HG03097 (cell line): ENCODE measurements around the gene TIGD3.
A peak's percentile ranks its signal among the peaks of the same experiment; 100 is the strongest.

Experiments
- ATAC-seq: cut with Tn5 transposase; IDR thresholded peaks from one replicate; pipeline ENCODE4 v1.9.1; 2021; ENCODE audit not compliant: unreplicated experiment, low FRiP score

TIGD3 gene, protein sequence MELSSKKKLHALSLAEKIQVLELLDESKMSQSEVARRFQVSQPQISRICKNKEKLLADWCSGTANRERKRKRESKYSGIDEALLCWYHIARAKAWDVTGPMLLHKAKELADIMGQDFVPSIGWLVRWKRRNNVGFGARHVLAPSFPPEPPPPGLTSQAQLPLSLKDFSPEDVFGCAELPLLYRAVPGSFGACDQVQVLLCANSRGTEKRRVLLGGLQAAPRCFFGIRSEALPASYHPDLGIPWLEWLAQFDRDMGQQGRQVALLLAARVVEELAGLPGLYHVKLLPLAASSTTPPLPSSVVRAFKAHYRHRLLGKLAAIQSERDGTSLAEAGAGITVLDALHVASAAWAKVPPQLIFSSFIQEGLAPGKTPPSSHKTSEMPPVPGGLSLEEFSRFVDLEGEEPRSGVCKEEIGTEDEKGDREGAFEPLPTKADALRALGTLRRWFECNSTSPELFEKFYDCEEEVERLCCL

DNA sequence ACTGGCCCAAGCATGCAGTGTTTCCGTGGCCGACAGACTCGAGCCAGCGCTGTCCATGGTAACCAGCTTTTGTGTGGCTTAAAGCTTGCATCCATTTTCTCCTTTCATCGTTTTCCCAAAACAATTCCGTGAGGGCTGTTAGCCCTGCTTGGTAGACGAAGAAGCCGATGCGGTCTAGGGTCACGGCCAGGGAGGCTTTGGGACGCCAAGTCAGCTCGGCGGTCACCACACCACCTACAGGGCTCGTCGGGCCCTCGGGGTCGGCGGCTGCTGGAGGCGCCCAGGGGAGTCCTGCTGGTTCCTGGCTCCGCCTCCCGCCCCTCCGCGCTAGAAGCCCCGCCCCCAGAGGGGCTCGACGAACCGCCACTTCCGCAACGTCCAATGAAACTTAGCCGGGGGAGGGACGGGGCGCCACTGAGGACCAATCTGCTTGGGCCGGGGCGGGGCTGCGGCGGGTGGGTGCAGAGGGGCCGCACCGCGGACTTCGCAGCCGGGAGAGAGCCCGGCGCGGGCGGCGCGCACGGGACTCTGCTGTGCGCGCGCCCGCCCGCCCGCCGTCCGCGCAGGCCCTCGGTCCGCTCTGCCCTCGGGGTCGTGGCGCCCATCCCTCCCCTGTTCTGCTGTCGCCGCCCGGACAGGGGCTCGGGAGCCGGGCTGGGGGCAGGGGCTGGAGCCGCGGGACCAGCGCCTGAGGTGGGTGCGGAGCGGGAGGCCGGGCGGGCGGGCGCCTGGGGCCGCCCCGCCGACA, at the start of gene TIGD3:
Gene TIGD3, plus strand, starts transcription at position 487 of the 748 bp plus-strand sequence. CDS start 1,058 bp downstream, outside the sequence.
- peak; percentile 55 for ATAC-seq

DNA sequence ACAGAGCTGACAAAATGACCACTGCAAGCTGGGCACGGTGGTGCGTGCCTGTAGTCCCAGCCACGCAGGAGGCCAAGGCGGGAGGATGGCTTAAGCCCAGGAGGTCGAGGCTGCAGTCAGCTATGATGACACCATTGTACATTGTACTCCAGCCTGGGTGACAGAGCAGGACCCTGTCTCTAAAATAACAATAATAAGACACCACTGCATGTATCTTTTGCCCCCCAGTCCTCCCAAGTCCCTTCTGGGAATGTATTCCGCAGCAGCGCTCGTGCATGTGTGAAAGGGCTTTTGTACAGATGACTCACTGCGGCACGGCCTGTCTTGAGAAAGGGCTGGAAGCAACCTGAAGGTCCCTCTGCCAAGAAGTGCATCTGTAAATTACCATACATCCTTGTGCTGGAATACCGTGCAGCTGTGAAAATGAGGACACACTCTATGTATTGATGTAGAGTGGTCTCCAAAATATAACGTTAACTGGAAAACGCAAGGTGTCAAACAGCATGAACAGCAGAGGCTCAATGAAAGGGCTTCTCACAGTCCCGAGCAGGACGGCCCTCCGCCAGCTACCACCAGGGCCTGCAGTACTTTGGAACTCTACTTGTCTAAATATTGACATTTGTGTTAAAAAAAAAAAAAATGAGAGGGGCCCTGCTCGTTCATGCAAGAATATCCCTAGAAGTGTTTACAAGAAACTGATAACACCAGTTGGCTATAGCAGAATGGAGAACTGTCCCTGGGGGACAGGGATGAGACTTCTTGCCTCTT, 48.9 kb upstream of the TIGD3 start:
- ATAC-seq: no peak

DNA sequence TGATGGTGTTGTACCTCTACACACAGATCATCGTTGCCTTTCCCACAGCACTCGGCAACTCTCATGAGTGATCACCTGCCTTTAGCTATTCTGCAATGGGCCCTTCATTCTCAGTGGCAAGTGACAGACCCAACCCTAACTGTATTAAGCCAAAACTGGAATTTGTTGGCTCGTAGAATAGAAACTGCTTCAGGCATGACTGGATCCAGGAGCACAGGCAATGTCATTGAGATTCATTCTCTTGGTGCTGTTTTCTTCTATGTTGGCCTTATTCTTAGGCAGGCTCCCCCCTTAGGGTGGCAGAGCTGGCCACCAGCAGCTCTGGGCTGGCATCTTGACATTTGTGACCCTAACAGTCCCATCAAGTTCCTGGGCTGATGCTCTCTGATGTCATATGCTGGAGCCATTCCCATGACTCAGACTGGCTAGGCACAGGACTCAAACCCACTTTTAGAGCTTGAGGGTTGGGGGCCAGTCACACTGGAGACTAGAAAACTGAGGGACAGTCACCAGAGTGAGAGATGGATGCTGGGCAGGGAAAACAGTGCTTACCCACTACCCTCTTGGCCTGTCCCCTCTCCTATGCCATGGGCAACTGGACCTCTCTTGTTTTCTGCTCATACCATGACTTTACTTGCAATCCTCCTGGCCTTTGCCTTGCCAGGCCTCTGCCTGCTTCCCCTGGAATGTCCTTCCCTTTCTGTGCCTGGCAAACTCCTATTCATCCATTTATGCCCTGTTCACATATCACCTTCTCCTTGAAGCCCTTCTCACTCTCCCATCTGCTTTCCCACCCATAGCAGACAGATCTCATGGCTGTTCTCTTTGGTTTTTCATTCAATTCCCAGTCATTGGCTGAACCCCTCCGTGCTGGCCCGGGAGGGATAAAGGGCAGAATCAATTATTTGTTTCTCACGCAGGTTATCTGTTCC, 47.0 kb upstream of the TIGD3 start:
- ATAC-seq: no peak

DNA sequence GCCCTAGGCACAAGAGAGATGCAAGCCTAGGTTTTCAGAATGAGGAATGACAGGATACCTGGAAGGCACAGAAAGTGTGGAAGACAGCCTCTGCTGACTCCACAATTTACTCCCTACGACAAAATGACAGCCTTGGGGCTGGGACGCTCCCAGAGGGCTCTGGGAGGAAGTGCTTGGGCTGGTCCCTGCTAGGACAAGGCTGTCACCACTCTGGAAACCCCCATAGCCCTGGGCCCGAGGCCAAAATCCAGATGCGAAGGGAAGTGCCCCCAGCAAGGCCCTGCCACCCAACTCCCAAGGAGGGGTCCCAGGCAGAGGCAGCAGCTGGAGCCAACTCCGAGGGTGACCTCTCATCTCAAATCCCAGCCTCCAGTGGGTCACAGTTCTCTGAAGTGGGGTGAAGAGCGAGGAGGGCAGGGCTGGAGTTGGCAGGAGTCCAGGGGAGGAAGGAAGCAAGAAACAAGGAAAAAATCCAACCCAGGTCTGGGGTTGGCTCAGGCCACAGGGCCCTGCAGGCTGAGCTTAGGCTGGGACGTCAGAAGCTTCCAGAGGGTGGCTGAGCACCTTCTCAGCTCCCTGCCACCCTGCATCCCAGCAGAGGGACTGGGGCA, 46.2 kb upstream of the TIGD3 start:
- ATAC-seq: no peak

DNA sequence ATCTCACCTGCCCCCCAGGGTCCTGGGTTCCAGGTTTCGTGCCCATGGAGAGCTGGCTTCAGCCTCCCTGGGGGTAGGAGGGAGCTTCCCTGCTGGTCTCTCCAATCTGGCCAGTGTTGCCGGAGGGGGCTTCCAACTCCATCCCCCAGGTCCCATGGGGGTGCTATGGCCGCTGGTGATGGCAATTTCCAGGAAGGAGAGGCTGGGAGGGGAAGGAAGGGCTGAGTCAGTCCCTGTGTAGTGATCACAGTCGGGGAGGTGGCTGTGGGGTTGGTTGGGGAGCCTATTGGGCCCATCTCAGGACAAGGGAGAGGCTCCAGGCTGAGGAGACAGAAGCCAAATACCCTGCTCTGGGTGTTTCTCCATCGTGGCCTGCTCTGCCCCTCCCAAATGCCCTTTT, 45.5 kb upstream of the TIGD3 start:
- no peak for ATAC-seq

DNA sequence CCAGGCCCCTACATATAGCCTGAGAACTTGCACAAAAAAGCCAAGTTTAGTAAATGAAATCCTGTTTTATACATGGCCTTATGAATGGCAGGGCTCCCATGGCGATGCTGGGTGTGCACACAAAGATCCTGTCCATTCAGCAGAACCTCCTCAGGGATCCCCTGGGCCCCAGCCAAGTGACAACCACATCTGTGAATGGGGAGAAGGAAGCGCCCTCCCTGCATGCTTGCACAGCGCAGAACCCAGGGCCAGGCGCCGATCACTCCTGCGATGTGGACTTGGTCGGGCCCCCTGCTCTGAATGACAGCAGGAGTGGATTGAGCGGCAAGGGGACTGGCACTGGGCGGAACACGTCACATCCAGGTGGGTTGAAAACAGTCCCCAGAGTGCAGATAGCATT, 44.3 kb upstream of the TIGD3 start:
- ATAC-seq: no peak

DNA sequence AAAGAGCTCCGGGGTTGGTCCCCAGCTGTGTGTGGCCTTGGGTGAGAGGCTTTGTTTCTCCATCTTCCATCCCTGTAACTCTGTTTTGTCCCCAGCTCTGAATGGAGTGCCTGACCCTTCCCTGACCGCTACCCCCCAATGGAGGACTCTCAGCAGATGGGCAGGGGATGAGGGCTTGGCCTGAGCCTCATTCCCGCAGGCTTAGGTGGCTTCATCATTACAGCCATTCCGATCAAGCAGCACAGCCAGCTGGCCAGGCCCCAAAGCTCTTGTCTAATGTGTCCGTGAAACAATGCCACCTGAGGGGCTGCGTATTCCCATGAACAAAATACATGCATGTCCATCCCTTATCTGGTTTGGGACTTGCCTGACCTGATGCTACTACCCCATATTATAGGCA, 43.8 kb upstream of the TIGD3 start:
- ATAC-seq: no peak

DNA sequence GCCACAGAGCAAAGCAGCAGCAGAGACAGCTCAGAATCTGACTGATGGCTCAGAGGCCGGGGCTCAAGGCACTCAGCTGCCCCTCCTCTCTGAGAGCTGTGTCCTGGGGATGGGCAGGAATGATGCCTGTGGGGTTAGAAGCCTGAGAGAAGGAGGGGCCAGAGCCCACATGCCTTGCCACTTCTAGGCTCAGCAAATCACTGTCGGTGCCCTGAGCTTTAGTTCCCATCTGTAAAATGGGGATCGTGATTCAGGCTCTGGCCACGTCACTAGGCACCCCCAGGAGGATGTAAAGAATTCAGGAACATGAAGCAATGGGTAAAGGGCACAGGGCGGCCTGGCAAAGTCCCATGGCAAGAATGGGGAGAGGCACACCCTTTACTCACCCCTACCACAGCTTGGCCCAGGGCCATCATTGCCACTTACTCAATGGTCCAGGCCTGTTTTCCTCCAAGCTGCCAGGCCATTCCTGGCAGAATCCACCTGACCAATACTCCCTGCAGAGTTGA, 43.3 kb upstream of the TIGD3 start:
- ATAC-seq: no peak

DNA sequence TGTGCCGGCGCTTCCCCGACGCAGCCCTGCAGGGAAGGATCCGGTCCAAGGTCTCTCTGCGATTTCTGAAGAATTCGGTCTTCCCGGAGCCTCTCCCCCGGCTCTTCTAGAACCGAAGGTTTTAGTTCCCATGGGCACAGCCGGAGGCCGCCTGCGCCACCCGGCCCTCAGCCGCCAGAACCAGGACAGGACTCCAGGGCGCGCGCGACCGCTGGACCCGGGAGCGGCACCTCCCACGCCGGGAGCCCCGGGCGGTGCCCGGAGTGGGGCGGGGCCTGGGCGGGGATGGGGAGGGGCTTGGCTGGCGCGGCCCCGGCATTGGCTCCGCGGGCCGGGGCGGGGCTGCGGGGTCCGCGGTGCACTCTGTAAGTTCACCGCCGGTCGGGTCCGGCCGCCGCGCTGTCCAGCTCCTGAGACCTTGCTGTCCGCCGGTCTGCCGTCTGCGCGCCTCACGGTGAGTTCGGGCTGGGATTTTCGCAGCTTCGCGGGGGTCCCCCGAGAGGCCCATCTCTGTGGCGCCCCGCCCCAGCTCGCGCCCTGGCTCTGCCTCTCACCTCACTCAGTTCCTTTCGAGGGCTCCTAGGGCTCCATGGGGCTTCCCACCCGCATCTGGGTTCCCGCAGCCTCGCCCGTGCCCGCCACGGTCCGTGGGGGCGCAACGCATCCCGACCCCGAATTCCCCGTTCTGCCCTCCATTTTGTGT, 39.9 kb upstream of the TIGD3 start, which contains the start of gene CDC42EP2:
Gene CDC42EP2, plus strand, starts transcription at position 366 of the 703 bp plus-strand sequence. CDS start 6,033 bp downstream, outside the sequence.
- ATAC-seq: peak; percentile 78

DNA sequence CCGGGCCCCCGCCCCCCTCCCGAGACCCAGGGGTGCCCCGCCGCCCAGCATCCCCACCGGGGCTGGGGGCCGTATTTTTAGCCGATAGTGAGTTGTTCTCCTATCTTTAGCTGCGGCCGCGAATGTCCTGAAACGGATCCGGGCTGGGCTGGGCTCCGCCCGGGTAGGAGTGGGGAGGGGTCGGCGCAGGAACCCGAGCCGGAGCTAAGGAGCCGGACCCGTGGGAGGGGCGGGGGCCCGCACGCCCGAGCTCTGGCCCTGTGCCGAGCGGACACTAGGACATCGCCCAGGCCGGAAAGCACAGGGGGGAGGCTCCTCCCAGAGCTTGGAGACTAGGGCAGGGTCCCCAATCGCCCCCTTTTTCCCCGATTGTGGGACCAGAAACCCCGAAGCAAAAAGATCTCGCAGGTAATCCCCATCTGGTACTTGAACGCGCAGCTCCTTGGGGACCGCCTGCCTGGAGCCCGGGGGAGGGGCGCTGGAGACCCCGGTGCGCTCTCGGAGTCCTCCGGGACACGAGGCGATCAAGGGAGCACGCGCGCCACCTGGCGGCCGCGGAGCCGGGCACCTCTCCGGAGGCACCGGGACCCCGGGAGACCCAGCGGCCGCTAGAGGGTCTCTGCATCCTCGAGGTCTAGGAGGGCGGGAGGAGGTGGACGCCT, 39.2 kb upstream of the TIGD3 start:
- ATAC-seq: no peak

DNA sequence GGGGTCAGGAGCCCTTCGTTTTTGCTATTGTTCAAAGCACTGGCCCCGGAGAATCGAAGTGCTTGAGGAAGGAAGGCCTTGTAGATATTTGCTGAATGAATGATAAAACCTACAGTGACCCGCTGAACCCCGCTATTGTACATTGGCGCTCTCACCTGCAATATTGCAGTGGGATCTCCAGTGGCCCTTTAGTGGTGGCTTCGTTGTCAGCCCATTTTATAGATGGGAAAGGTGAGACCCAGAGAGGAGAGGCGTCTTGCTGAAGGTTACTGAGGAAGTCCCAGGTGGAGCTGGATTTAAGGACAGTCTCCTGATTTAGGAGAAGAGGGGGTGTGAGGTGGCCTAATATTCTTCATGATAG, 38.7 kb upstream of the TIGD3 start:
- ATAC-seq: no peak

DNA sequence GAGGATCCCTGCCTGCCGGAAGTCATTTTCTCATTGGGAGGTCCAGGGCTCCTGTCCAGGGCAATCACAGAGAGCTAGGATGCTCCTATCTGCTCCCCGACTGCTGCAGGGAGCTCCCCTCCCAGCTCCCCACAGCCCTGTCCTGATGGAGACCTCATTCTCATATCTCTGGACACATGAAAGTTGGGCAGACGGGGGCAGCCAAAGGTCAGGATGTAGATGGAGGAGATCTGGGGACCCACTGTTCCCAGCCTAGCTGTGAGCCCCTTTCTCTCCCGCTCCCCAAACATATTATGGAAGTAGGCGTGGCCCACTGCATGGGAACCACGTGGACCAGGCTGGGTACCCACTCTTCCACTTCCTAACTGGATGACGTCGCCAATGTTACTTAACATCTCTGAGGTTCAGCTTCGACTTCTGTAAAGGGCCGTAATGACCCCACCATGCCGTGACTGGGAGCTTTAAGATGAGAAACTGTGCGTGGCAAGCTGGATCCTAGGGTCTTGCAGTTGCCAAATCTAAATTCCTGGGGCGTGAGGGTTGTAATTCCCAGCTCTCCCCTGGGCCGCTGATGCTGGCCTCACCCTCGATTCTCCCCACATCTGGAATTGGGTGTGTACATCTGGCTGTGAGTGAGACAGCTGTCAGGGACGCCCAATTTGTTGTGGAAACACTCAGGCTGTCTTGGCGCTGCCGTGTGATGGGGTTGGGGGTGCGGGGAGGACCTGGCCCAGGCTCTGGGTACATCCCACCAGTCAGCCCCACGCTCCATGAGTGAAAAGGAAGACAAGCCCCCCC, 38.1 kb upstream of the TIGD3 start:
- ATAC-seq: no peak

DNA sequence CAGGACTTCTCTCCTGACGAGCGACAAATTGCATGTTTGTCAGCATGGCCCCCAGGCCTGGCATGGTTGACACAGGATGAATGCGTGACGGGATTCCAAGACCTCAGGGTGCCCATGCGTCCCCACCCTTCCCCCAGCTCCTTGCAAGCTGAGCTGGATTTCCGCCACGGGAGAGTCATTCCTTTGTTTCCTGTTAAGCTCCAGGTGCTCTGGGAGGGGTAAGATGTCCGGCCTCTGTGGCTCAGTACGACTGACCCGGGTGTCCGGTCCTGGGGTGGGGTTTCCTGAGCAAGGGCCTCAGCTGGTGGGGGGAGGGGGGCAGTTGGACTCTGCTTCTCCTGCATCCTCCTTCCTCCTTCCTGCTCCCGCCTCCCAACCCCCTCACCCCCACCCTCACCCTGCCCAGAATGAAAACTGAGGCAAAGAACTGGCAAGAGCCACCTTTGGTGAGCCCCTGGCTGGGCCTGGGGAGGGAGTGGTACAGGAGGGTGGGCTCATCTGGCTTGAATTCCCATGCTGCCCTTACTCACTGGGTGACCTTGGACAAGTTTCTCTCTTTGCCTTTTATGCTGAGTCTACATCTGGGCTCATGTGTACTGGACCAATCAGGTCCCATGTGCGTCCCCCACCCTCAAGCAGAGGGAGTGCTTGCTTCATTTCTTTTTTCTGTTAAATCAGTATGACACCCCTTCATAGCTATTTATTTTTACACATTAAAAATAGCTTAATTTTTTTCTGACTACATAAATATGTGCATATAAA, 37.3 kb upstream of the TIGD3 start:
- no peak for ATAC-seq

DNA sequence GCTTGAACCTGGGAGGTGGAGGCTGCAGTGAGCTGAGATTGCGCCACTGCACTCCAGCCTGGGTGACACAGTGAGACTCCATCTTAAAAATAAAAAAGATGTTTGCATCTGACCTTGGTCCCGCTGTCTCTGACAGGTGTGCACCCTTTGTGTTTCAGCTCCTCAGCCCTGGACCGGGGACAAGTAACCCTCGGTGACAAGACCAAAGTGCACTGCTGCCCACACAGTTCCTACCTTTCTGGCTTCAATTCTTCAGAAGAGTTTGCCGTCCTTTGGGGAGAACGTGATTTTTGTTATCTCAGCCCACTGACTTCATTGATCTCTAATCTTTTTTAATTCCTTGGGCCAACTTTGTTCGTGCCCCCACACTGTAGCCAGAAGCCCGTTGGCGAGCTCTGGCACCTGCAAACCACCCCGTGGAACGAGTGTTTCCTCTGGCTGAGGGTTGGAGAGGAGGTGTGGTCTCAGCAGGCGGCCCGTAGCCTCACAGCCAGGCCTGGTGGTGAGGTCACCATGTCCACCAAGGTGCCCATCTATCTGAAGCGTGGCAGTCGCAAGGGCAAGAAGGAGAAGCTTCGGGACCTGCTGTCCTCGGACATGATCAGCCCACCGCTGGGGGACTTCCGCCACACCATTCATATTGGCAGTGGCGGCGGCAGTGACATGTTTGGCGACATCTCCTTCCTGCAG, 34.0 kb upstream of the TIGD3 start:
- no peak for ATAC-seq

DNA sequence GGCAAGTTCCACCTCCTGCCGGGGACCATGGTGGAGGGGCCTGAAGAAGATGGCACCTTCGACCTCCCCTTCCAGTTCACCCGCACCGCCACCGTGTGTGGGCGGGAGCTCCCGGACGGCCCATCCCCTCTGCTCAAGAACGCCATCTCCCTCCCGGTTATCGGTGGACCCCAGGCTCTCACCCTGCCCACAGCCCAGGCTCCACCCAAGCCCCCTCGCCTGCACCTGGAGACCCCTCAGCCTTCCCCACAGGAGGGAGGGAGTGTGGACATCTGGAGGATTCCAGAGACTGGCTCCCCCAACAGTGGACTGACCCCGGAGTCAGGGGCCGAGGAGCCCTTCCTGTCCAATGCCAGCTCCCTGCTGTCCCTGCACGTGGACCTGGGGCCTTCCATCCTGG, 33.5 kb upstream of the TIGD3 start:
- ATAC-seq: no peak

DNA sequence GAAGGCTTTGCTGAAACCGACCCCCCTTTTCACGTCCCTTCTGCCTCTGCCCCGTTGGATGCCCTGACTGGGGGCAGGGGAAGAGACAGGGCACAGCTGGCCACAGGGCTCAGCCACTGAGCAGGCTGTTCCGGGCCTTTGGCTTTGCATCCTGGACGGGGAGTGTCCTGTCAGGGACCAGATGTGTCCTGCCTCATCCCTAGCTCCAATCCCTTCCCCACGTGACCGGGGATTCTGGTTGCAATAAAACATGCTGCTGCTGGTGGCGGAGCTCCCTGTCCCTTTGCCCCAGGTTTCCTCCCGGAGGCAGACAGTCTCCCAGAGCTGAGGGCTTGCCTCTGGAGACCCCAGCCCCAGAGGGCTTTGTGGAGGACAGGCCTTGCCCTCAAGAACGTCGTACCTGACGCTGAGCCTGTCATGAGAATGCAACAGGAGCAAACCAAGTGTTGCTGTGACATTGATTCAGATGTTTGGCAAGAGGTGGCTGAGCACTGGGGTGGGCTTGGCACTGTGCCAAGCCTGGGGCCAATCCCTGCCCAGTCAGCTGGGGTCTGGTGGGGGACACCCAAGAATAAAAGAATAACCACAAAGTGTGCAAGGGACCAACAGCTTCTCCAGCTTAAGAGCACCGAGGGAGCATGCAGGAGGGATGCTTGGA, 32.6 kb upstream of the TIGD3 start:
- ATAC-seq: no peak
